ENCODE results near the gene DDR1. TPM values are rescaled to one million over a fixed set of nuclear protein-coding genes. Genes with fewer than 3 reads are reported as not detected.

DDR1 gene
- total and polyA plus RNA-seq, 2 experiments from 2014 or later = 58.3 to 154 TPM

DNA sequence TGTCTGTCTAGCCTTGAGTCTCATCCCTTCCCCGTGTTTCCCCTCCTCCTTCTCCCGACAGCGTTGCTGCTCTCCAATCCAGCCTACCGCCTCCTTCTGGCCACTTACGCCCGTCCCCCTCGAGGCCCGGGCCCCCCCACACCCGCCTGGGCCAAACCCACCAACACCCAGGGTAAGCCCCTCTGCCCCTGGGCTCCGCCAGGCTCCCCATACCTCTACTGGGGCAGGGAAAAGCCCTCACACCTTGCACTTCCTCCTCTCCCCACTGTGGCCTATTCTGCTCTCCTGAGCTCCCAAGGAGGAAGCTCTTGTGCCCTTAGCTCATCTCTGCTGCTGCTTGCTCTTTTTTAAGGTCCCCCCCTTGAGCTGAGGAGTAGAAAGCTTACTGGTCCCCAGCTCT lies 11.0 kb downstream of the DDR1 start (continued):
- TF ChIP-seq ZNF462 (CRISPR knock-in tag; IDR thresholded peaks at IDR 0.05) = no peak

GRCh38 chr6:30896541-30896940 lies 12.2 kb downstream of the DDR1 start:
- Histone ChIP-seq H2AFZ (no peak overlapping the region), H3F3A (replicated peaks; ENCODE audit: low read depth) (no peaks in the 10 kb centered on the region), H3K27me3 (ENCODE audit: insufficient read depth) (no peaks in the 10 kb centered on the region), H3K36me3 (ENCODE audit: insufficient read depth) (peaks cover 12% of the 10 kb centered on the region), H3K4me1 (ENCODE audit: insufficient read depth) (no peaks in the 10 kb centered on the region), H4K20me1 (replicated peaks; ENCODE audit: insufficient read depth) (peaks cover 4% of the 10 kb centered on the region; the same call in 1 of the 2 replicates), H3K4me3 (no peak overlapping the region), H3K27ac (ENCODE audit: low read depth) (no peak overlapping the region), H3K79me2 (replicated peaks; ENCODE audit: insufficient read depth) (no peaks in the 10 kb centered on the region; the same call in 1 of the 2 replicates), H3K4me2 (no peak overlapping the region), H3K9me2 (ENCODE audit: insufficient read depth) (no peaks in the 10 kb centered on the region)
- no peak overlapping the region for H3K27ac Mint-ChIP-seq
- H3K4me1 Mint-ChIP-seq = peaks cover 7% of the 10 kb centered on the region
- peaks cover 66% of the 10 kb centered on the region for H3K36me3 Mint-ChIP-seq (ENCODE audit: low read depth)
- DNase-seq (ENCODE audit: low spot score) = no peak
- H3K9me3 Mint-ChIP-seq = no peaks in the 10 kb centered on the region
- H3K4me3 Mint-ChIP-seq = no peak overlapping the region
- no peak for ATAC-seq
- H3K27me3 Mint-ChIP-seq (ENCODE audit: insufficient read depth, low read depth, poor library complexity) = peaks cover 5% of the 10 kb centered on the region
- TF ChIP-seq NANOG (IDR thresholded peaks at IDR 0.05; ENCODE audit: borderline replicate concordance) = no peak
- TF ChIP-seq ZNF114 (CRISPR knock-in tag; IDR thresholded peaks at IDR 0.05) = no peak
- TF ChIP-seq, protein P1, sequence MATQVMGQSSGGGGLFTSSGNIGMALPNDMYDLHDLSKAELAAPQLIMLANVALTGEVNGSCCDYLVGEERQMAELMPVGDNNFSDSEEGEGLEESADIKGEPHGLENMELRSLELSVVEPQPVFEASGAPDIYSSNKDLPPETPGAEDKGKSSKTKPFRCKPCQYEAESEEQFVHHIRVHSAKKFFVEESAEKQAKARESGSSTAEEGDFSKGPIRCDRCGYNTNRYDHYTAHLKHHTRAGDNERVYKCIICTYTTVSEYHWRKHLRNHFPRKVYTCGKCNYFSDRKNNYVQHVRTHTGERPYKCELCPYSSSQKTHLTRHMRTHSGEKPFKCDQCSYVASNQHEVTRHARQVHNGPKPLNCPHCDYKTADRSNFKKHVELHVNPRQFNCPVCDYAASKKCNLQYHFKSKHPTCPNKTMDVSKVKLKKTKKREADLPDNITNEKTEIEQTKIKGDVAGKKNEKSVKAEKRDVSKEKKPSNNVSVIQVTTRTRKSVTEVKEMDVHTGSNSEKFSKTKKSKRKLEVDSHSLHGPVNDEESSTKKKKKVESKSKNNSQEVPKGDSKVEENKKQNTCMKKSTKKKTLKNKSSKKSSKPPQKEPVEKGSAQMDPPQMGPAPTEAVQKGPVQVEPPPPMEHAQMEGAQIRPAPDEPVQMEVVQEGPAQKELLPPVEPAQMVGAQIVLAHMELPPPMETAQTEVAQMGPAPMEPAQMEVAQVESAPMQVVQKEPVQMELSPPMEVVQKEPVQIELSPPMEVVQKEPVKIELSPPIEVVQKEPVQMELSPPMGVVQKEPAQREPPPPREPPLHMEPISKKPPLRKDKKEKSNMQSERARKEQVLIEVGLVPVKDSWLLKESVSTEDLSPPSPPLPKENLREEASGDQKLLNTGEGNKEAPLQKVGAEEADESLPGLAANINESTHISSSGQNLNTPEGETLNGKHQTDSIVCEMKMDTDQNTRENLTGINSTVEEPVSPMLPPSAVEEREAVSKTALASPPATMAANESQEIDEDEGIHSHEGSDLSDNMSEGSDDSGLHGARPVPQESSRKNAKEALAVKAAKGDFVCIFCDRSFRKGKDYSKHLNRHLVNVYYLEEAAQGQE (IDR thresholded peaks at IDR 0.05; ENCODE audit: unreplicated experiment) = no peak
- TF ChIP-seq EZH2phosphoT487 (IDR thresholded peaks at IDR 0.05; ENCODE audit: unreplicated experiment) = no peak
- TF ChIP-seq CREB1 (CRISPR knock-in tag; IDR thresholded peaks at IDR 0.05; ENCODE audit: low read depth) = no peak
- TF ChIP-seq JUNB (IDR thresholded peaks at IDR 0.05; ENCODE audit: unreplicated experiment) = no peak
- no peak for TF ChIP-seq EZH2 (IDR thresholded peaks at IDR 0.05; ENCODE audit: low read depth, unreplicated experiment)
- TF ChIP-seq STAT1 (IDR thresholded peaks at IDR 0.05; ENCODE audit: unreplicated experiment) = no peak
- TF ChIP-seq ZNF331 (CRISPR knock-in tag; IDR thresholded peaks at IDR 0.05; ENCODE audit: low read depth) = no peak
- TF ChIP-seq POLR2AphosphoS5 (IDR thresholded peaks at IDR 0.05; ENCODE audit: low read depth) = no peak
- no peak for TF ChIP-seq CTCF (conservative IDR thresholded peaks at IDR 0.05; ENCODE audit: low read depth in 2 of 2)

Measured in GM23338 (cell line).